ENCODE measurements around the gene WDR86.

DNA sequence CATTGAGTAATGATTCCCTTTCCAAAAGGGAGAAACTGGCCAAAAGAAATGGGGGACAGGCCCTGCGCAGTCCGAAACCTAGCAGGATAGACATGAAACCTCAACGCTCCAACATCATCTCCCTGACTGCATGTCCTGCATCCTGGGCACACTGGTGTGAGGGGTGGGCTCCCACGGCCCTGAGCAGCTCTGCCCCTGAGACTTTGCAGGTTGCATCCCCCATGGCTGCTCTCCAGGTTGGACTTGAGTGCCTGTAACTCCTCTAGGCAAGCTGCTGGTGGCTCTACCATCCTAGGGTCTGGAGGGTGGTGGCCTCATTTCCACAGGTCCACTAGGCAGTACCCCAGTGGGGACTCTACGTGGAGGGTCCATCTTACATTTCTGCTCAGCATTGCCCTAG is 46.4 kb upstream of the WDR86 start:
- TF ChIP-seq CTCF (conservative IDR thresholded peaks at IDR 0.05; ENCODE audit: low read length) = no peak
- no peak for TF ChIP-seq EZH2phosphoT487 (IDR thresholded peaks at IDR 0.05; ENCODE audit: borderline replicate concordance)
